ENCODE results near the gene IGF1. TPM values are rescaled to one million over a fixed set of nuclear protein-coding genes. Genes with fewer than 3 reads are reported as not detected.

IGF1 gene
- total and polyA plus RNA-seq, 2 experiments from 2014 or later: 2.3 to 2.9 TPM

GRCh38 chr12:102475355-102475754 is 5.0 kb downstream of the IGF1 start:
- no peak overlapping the region for H3K4me3 ChIP-seq
- H3K9ac ChIP-seq: no peak overlapping the region
- no peaks in the 10 kb centered on the region for H4K20me1 ChIP-seq (ENCODE audit: insufficient read depth)
- in situ Hi-C loops (cut with MboI): loop anchor here (25.0 kb wide), 1 partner anchor 538 kb away; no protein-coding TSS in a partner anchor
- DNase-seq: no peak
- no peaks in the 10 kb centered on the region for H3K9me3 ChIP-seq (ENCODE audit: low read depth)
- TF ChIP-seq EZH2phosphoT487 (IDR thresholded peaks at IDR 0.05; ENCODE audit: insufficient read depth, low read depth) (no peak), EZH2 (IDR thresholded peaks at IDR 0.05; ENCODE audit: insufficient read depth, poor library complexity, severe bottlenecking) (no peak)
- H3K4me1 ChIP-seq (ENCODE audit: insufficient read depth): peaks cover 23% of the 10 kb centered on the region
- no peaks in the 10 kb centered on the region for H3K27me3 ChIP-seq (replicated peaks; ENCODE audit: insufficient read depth)
- no peaks in the 10 kb centered on the region for H3K36me3 ChIP-seq (ENCODE audit: low read depth)
- H3K9me2 ChIP-seq (ENCODE audit: insufficient read depth): no peaks in the 10 kb centered on the region
- WGBS, 2 experiments (ENCODE audit: low coverage in 1 of 2, low lambda C conversion rate in 2 of 2, missing lambda C conversion rate in 2 of 2): 76 to 80% methylated on average over 9 of the region's 9 CpGs
- no peak overlapping the region for H3K4me2 ChIP-seq (ENCODE audit: unreplicated experiment)
- H2AFZ ChIP-seq: no peak overlapping the region
- no peak overlapping the region for H3K27ac ChIP-seq
- 0 out of 2 replicates have a peak, but pooled peaks cover 7% of the 10 kb centered on the region for H3F3A ChIP-seq (ENCODE audit: insufficient read depth)
- no peaks in the 10 kb centered on the region for H3K79me2 ChIP-seq (ENCODE audit: insufficient read depth)

- H3K9ac ChIP-seq: no peak overlapping the region
- no peaks in the 10 kb centered on the region for H3K9me3 ChIP-seq (ENCODE audit: low read depth)
- no peaks in the 10 kb centered on the region for H3K36me3 ChIP-seq (ENCODE audit: low read depth)
- H3K9me2 ChIP-seq (ENCODE audit: insufficient read depth): no peaks in the 10 kb centered on the region
- H3K79me2 ChIP-seq (ENCODE audit: insufficient read depth): no peaks in the 10 kb centered on the region
- H3K4me3 ChIP-seq: no peak overlapping the region
- peak; percentile 26 for DNase-seq
- no peaks in the 10 kb centered on the region for H3K27me3 ChIP-seq (replicated peaks; ENCODE audit: insufficient read depth)
- H3F3A ChIP-seq (ENCODE audit: insufficient read depth): no peaks in the 10 kb centered on the region
- H4K20me1 ChIP-seq (ENCODE audit: insufficient read depth): no peaks in the 10 kb centered on the region
- H2AFZ ChIP-seq: no peak overlapping the region
- H3K4me1 ChIP-seq (ENCODE audit: insufficient read depth): peaks cover 15% of the 10 kb centered on the region
- no peak overlapping the region for H3K4me2 ChIP-seq (ENCODE audit: unreplicated experiment)
- 96 to 98% methylated on average over 3 of the region's 3 CpGs for WGBS, 2 experiments (ENCODE audit: low coverage in 1 of 2, low lambda C conversion rate in 2 of 2, missing lambda C conversion rate in 2 of 2)
- in situ Hi-C loops (cut with MboI): loop anchor here (25.0 kb wide), 1 partner anchor 537 kb away; no protein-coding TSS in a partner anchor
- no peak overlapping the region for H3K27ac ChIP-seq
- no peak for TF ChIP-seq EZH2 (IDR thresholded peaks at IDR 0.05; ENCODE audit: insufficient read depth, poor library complexity, severe bottlenecking)
- no peak for TF ChIP-seq EZH2phosphoT487 (IDR thresholded peaks at IDR 0.05; ENCODE audit: insufficient read depth, low read depth)
These were observed 5.8 kb downstream of the IGF1 start for GRCh38 chr12:102474438-102475064.

- no peak overlapping the region for H2AFZ ChIP-seq
These were observed 7.9 kb downstream of the IGF1 start for GRCh38 chr12:102472496-102472895.

GRCh38 chr12:102471556-102471955 is 8.8 kb downstream of the IGF1 start:
- Histone ChIP-seq H3K27ac (no peak overlapping the region), H3K36me3 (ENCODE audit: low read depth) (no peaks in the 10 kb centered on the region), H2AFZ (no peak overlapping the region), H3K9me3 (ENCODE audit: low read depth) (no peaks in the 10 kb centered on the region), H3K79me2 (ENCODE audit: insufficient read depth) (no peaks in the 10 kb centered on the region), H3K27me3 (replicated peaks; ENCODE audit: insufficient read depth) (no peaks in the 10 kb centered on the region), H3K4me1 (ENCODE audit: insufficient read depth) (peaks cover 5% of the 10 kb centered on the region; the same call in 1 of the 2 replicates), H3K4me2 (ENCODE audit: unreplicated experiment) (no peak overlapping the region), H4K20me1 (ENCODE audit: insufficient read depth) (no peaks in the 10 kb centered on the region), H3K9ac (no peak overlapping the region), H3F3A (ENCODE audit: insufficient read depth) (no peaks in the 10 kb centered on the region), H3K9me2 (ENCODE audit: insufficient read depth) (no peaks in the 10 kb centered on the region), H3K4me3 (no peak overlapping the region)
- TF ChIP-seq EZH2phosphoT487 (IDR thresholded peaks at IDR 0.05; ENCODE audit: insufficient read depth, low read depth) (no peak), EZH2 (IDR thresholded peaks at IDR 0.05; ENCODE audit: insufficient read depth, poor library complexity, severe bottlenecking) (no peak)
- in situ Hi-C loops (cut with MboI): no loop called here
- DNase-seq: no peak
- 48 to 54% methylated on average over 2 of the region's 2 CpGs for WGBS, 2 experiments (ENCODE audit: low coverage in 1 of 2, low lambda C conversion rate in 2 of 2, missing lambda C conversion rate in 2 of 2)

More at GRCh38 chr12:102472496-102472895, 7.9 kb downstream of the IGF1 start:
- Histone ChIP-seq H3F3A (ENCODE audit: insufficient read depth) (no peaks in the 10 kb centered on the region), H4K20me1 (ENCODE audit: insufficient read depth) (no peaks in the 10 kb centered on the region), H3K4me3 (no peak overlapping the region), H3K4me2 (ENCODE audit: unreplicated experiment) (no peak overlapping the region), H3K27ac (no peak overlapping the region), H3K9me3 (ENCODE audit: low read depth) (no peaks in the 10 kb centered on the region), H3K27me3 (replicated peaks; ENCODE audit: insufficient read depth) (no peaks in the 10 kb centered on the region), H3K79me2 (ENCODE audit: insufficient read depth) (no peaks in the 10 kb centered on the region), H3K9ac (no peak overlapping the region), H3K9me2 (ENCODE audit: insufficient read depth) (no peaks in the 10 kb centered on the region), H3K4me1 (ENCODE audit: insufficient read depth) (peaks cover 5% of the 10 kb centered on the region; the same call in 1 of the 2 replicates), H3K36me3 (ENCODE audit: low read depth) (no peaks in the 10 kb centered on the region)
- in situ Hi-C loops (cut with MboI): no loop called here
- 66 to 68% methylated on average over 1 of the region's 1 CpG for WGBS, 2 experiments (ENCODE audit: low coverage in 1 of 2, low lambda C conversion rate in 2 of 2, missing lambda C conversion rate in 2 of 2)
- DNase-seq: no peak
- TF ChIP-seq EZH2 (IDR thresholded peaks at IDR 0.05; ENCODE audit: insufficient read depth, poor library complexity, severe bottlenecking): no peak
- TF ChIP-seq EZH2phosphoT487 (IDR thresholded peaks at IDR 0.05; ENCODE audit: insufficient read depth, low read depth): no peak
